GM23338 (cell line): ENCODE data around the gene ADH5. TPM values are rescaled to one million over a fixed set of nuclear protein-coding genes. Genes with fewer than 3 reads are reported as not detected.
"Not testable (repeated sequence)": the region's sequence is repeated elsewhere in the genome, so short reads cannot be mapped to it uniquely, and the experiment has no call there.

Source experiments
- ATAC-seq: fragments of 200-7000 bp; cut with Tn5 transposase; 3 replicates; pipeline ENCODE4 v1.9.1; 2020
- DNase-seq: peaks from one replicate; pipeline ENCODE4 v3.0.0-alpha.2; 2015; ENCODE audit warnings: low spot score
- H2AFZ ChIP-seq: fragments of 200-600 bp; sonication (generic); 2 replicates; pipeline ENCODE4 v1.8.0; 2016; ENCODE audit warnings: antibody characterized with exemption, mild to moderate bottlenecking, moderate library complexity
- H3F3A ChIP-seq: fragments of 200-600 bp; sonication (generic); replicated peaks from 2 replicates; pipeline ENCODE4 v1.8.0; 2017; ENCODE audit warnings: antibody characterized with exemption, mixed run types, low read depth
- H3K27ac ChIP-seq: fragments of 200-600 bp; sonication (generic); 2 replicates; pipeline ENCODE4 v1.6.1; 2016; ENCODE audit warnings: low read depth
- H3K27me3 ChIP-seq: fragments of 200-600 bp; sonication (generic); 2 replicates; pipeline ENCODE4 v1.8.0; 2016; ENCODE audit warnings: mild to moderate bottlenecking, mixed run types, moderate library complexity; ENCODE audit not compliant: insufficient read depth
- H3K36me3 ChIP-seq: fragments of 200-600 bp; sonication (generic); 2 replicates; pipeline ENCODE4 v1.8.0; 2016; ENCODE audit warnings: mild to moderate bottlenecking; ENCODE audit not compliant: insufficient read depth
- H3K4me1 ChIP-seq: fragments of 200-600 bp; sonication (generic); 2 replicates; pipeline ENCODE4 v1.8.0; 2016; ENCODE audit warnings: mild to moderate bottlenecking, moderate library complexity; ENCODE audit not compliant: insufficient read depth
- H3K4me2 ChIP-seq: fragments of 200-600 bp; sonication (generic); 2 replicates; pipeline ENCODE4 v1.7.1; 2017; ENCODE audit warnings: mixed run types
- H3K4me3 ChIP-seq: fragments of 200-600 bp; sonication (generic); 2 replicates; pipeline ENCODE4 v1.6.1; 2016; ENCODE audit warnings: mixed run types
- H3K79me2 ChIP-seq: fragments of 200-600 bp; sonication (generic); replicated peaks from 2 replicates; pipeline ENCODE4 v1.8.0; 2017; ENCODE audit warnings: mild to moderate bottlenecking; ENCODE audit not compliant: insufficient read depth
- H3K9me2 ChIP-seq: fragments of 200-600 bp; sonication (generic); 2 replicates; pipeline ENCODE4 v1.8.0; 2017; ENCODE audit not compliant: insufficient read depth
- H4K20me1 ChIP-seq: fragments of 200-600 bp; sonication (generic); replicated peaks from 2 replicates; pipeline ENCODE4 v1.8.0; 2017; ENCODE audit warnings: mild to moderate bottlenecking; ENCODE audit not compliant: insufficient read depth
- H3K27ac Mint-ChIP-seq: 2 replicates; pipeline ENCODE4 v1.8.0; 2020; ENCODE audit warnings: inconsistent platforms, mild to moderate bottlenecking, moderate library complexity, mixed read lengths
- H3K27me3 Mint-ChIP-seq: 3 replicates; pipeline ENCODE4 v1.8.0; 2022; ENCODE audit warnings: low read depth, mild to moderate bottlenecking, moderate library complexity, mixed read lengths, inconsistent platforms; ENCODE audit not compliant: insufficient read depth, poor library complexity
- H3K36me3 Mint-ChIP-seq: 3 replicates; pipeline ENCODE4 v1.8.0; 2021; ENCODE audit warnings: low read depth, mild to moderate bottlenecking, inconsistent platforms, moderate library complexity, mixed read lengths
- H3K4me1 Mint-ChIP-seq: 3 replicates; pipeline ENCODE4 v1.8.0; 2020; ENCODE audit warnings: mild to moderate bottlenecking, inconsistent platforms, mixed read lengths
- H3K4me3 Mint-ChIP-seq: 3 replicates; pipeline ENCODE4 v1.8.0; 2021; ENCODE audit warnings: moderate library complexity, mild to moderate bottlenecking, inconsistent platforms, mixed read lengths
- H3K9me3 Mint-ChIP-seq: 3 replicates; pipeline ENCODE4 v1.8.0; 2020; ENCODE audit warnings: moderate library complexity, mild to moderate bottlenecking, inconsistent platforms, mixed read lengths
- CREB1 ChIP-seq: fragments of 250-450 bp; sonication (Bioruptor Pico); IDR thresholded peaks from 2 replicates; pipeline ENCODE4 v1.5.0; 2020; ENCODE audit warnings: low read depth, mild to moderate bottlenecking, moderate library complexity
- polyA plus RNA-seq: library from polyadenylated mRNA; unstranded; fragments of >200 nt; fragmentation: Nextera tagmentation; extraction: Ambion mirVana; gene quantifications from 2 replicates; pipeline ENCODE4 v1.2.1, GENCODE V29; 2016
- total RNA-seq: library from RNA; depleted of rRNA; stranded (reverse); fragments of >200 nt; shearing (Covaris generic); gene quantifications from 2 replicates; pipeline ENCODE4 v1.2.3, GENCODE V29; 2014
- TF ChIP-seq, protein P1 (sequence below): fragments of 250-450 bp; sonication (Bioruptor Pico); IDR thresholded peaks from 2 replicates; pipeline ENCODE4 v1.5.0; 2020; ENCODE audit warnings: mild to moderate bottlenecking, moderate library complexity

ADH5 gene
- total and polyA plus RNA-seq, 2 experiments from 2014 or later: 224 to 250 TPM

DNA sequence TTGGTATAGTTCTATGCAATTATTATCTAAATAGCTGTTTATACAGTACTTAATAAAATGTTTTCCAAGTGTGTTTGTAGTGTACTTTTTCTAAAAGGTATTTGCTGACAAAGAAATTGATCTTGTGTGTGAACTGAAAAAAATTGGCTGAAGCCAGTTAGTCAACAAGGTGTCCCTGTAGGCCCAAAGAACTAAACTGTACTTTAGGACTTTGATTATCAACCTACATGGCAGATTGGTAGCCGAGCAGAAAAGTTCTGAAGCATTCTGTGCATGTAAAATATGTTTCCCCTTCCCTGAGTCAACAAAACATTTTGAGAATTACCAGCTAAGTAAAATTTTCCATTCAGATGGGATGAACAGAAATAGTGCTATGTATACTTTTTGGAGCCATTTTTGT is 21.0 kb downstream of the ADH5 start (continued):
- TF ChIP-seq, protein P1, sequence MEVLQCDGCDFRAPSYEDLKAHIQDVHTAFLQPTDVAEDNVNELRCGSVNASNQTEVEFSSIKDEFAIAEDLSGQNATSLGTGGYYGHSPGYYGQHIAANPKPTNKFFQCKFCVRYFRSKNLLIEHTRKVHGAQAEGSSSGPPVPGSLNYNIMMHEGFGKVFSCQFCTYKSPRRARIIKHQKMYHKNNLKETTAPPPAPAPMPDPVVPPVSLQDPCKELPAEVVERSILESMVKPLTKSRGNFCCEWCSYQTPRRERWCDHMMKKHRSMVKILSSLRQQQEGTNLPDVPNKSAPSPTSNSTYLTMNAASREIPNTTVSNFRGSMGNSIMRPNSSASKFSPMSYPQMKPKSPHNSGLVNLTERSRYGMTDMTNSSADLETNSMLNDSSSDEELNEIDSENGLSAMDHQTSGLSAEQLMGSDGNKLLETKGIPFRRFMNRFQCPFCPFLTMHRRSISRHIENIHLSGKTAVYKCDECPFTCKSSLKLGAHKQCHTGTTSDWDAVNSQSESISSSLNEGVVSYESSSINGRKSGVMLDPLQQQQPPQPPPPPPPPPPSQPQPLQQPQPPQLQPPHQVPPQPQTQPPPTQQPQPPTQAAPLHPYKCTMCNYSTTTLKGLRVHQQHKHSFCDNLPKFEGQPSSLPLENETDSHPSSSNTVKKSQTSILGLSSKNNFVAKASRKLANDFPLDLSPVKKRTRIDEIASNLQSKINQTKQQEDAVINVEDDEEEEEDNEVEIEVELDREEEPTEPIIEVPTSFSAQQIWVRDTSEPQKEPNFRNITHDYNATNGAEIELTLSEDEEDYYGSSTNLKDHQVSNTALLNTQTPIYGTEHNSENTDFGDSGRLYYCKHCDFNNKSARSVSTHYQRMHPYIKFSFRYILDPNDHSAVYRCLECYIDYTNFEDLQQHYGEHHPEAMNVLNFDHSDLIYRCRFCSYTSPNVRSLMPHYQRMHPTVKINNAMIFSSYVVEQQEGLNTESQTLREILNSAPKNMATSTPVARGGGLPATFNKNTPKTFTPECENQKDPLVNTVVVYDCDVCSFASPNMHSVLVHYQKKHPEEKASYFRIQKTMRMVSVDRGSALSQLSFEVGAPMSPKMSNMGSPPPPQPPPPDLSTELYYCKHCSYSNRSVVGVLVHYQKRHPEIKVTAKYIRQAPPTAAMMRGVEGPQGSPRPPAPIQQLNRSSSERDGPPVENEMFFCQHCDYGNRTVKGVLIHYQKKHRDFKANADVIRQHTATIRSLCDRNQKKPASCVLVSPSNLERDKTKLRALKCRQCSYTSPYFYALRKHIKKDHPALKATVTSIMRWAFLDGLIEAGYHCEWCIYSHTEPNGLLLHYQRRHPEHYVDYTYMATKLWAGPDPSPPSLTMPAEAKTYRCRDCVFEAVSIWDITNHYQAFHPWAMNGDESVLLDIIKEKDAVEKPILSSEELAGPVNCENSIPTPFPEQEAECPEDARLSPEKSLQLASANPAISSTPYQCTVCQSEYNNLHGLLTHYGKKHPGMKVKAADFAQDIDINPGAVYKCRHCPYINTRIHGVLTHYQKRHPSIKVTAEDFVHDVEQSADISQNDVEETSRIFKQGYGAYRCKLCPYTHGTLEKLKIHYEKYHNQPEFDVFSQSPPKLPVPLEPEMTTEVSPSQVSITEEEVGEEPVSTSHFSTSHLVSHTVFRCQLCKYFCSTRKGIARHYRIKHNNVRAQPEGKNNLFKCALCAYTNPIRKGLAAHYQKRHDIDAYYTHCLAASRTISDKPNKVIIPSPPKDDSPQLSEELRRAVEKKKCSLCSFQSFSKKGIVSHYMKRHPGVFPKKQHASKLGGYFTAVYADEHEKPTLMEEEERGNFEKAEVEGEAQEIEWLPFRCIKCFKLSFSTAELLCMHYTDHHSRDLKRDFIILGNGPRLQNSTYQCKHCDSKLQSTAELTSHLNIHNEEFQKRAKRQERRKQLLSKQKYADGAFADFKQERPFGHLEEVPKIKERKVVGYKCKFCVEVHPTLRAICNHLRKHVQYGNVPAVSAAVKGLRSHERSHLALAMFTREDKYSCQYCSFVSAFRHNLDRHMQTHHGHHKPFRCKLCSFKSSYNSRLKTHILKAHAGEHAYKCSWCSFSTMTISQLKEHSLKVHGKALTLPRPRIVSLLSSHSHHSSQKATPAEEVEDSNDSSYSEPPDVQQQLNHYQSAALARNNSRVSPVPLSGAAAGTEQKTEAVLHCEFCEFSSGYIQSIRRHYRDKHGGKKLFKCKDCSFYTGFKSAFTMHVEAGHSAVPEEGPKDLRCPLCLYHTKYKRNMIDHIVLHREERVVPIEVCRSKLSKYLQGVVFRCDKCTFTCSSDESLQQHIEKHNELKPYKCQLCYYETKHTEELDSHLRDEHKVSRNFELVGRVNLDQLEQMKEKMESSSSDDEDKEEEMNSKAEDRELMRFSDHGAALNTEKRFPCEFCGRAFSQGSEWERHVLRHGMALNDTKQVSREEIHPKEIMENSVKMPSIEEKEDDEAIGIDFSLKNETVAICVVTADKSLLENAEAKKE (CRISPR knock-in tag): no peak

GRCh38 chr4:99065521-99065920 is 23.1 kb downstream of the ADH5 start:
- H3K4me3 Mint-ChIP-seq, H3K27me3 Mint-ChIP-seq, DNase-seq, H3K4me3 ChIP-seq, H3K27ac Mint-ChIP-seq, H3K27ac ChIP-seq, H3K4me2 ChIP-seq, H3K4me1 ChIP-seq, H2AFZ ChIP-seq, H3K27me3 ChIP-seq, H3K9me2 ChIP-seq, ATAC-seq, H3K79me2 ChIP-seq, H3K9me3 Mint-ChIP-seq, H3F3A ChIP-seq, H3K4me1 Mint-ChIP-seq: not testable (repeated sequence)
- H3K36me3 Mint-ChIP-seq: peaks cover 42% of the 10 kb centered on the region
- Histone ChIP-seq H4K20me1 (0 out of 2 replicates have a peak, but pooled peaks cover 10% of the 10 kb centered on the region), H3K36me3 (0 out of 2 replicates have a peak, but pooled peaks cover 13% of the 10 kb centered on the region)

DNA sequence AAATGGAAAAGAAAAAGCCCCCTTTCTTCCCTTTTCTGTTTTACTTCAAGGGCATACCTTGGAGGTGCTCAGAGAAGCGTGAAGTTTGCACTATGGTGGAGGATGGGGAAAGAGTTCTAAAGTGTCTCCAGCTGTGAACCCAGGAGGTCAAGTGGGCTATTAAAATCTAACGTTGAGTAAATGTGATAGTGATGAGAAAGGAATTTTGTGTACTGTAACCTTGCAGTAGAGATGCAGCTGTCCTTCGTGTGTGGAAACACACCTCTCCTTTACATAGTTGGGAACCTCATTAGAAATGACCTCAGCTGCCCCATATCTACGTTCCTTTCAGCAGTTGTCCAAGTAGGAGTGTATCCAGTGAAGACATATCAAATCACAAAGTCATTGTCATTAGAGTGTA is 26.5 kb downstream of the ADH5 start:
- H3K27ac ChIP-seq: 0 out of 2 replicates have a peak overlapping the region, but pooled peaks have one; percentile 41

More for the DNA sequence above, 26.5 kb downstream of the ADH5 start:
- Histone ChIP-seq H4K20me1 (0 out of 2 replicates have a peak, but pooled peaks cover 5% of the 10 kb centered on the region), H3K4me1 (no peaks in the 10 kb centered on the region), H3K79me2 (peaks cover 8% of the 10 kb centered on the region; the same call in 1 of the 2 replicates), H3K4me2 (no peak overlapping the region), H3K27me3 (no peaks in the 10 kb centered on the region), H3F3A (no peaks in the 10 kb centered on the region), H3K4me3 (no peak overlapping the region), H3K9me2 (no peaks in the 10 kb centered on the region), H2AFZ (no peak overlapping the region), H3K36me3 (peaks cover 23% of the 10 kb centered on the region; the same call in 1 of the 2 replicates)
- DNase-seq: no peak
- Mint-ChIP-seq H3K27ac (no peak overlapping the region), H3K36me3 (peaks cover 71% of the 10 kb centered on the region), H3K4me1 (peaks cover 3% of the 10 kb centered on the region), H3K4me3 (no peak overlapping the region), H3K27me3 (peaks cover 5% of the 10 kb centered on the region), H3K9me3 (no peaks in the 10 kb centered on the region; the same call in 2 of the 3 replicates)
- no peak for ATAC-seq
- no peak for TF ChIP-seq CREB1 (CRISPR knock-in tag)
